Gastrocnemius medialis (tissue), 4 donors: ENCODE results near the gene JADE2. TPM values are rescaled to one million over a fixed set of nuclear protein-coding genes. Genes with fewer than 3 reads are reported as not detected.

Experiments
- ATAC-seq, 2 donors: fragments of 150-250 bp; one replicate each; pipeline ENCODE4 v1.9.1; 2016
- DNase-seq, 2 donors: peaks; one replicate each; pipeline ENCODE4 v3.0.0-alpha.2; 2019
- H3K27ac ChIP-seq, 4 donors: fragments of 200-600 bp; sonication (generic); 1 replicate in 1 of 4; 2 replicates in 3 of 4; pipeline ENCODE4 v1.5.1; 2016 to 2018; ENCODE audit warnings: mild to moderate bottlenecking in 2 of 4, moderate library complexity in 1 of 4
- H3K27me3 ChIP-seq, 3 donors: fragments of 200-600 bp; sonication (generic) in 2 of 3; 1 replicate in 1 of 3; 2 replicates in 2 of 3; pipeline versions ENCODE4 v1.5.1 to v1.6.0; 2016 to 2019; ENCODE audit warnings: mild to moderate bottlenecking in 1 of 3, moderate library complexity in 1 of 3
- H3K36me3 ChIP-seq, 2 donors: fragments of 200-600 bp; sonication (generic) in 1 of 2; one replicate each; pipeline ENCODE4 v1.5.1; 2017 to 2018
- H3K4me1 ChIP-seq, 2 donors: fragments of 200-600 bp; sonication (generic) in 1 of 2; one replicate each; pipeline ENCODE4 v1.5.1; 2016 to 2017; ENCODE audit warnings: mild to moderate bottlenecking in 2 of 2
- H3K4me3 ChIP-seq, 4 donors: fragments of 200-600 bp; sonication (generic) in 3 of 4; 1 replicate in 1 of 4; 2 replicates in 3 of 4; pipeline ENCODE4 v1.5.1; 2016 to 2019; ENCODE audit warnings: mild to moderate bottlenecking in 2 of 4
- H3K9me3 ChIP-seq, 3 donors: fragments of 200-600 bp; sonication (generic) in 2 of 3; 1 replicate in 1 of 3; 2 replicates in 2 of 3; pipeline ENCODE4 v1.5.1; 2016 to 2019
- CTCF ChIP-seq, 5 experiments: fragments of 450-650 bp in 3 of 5; fragments of 200-600 bp in 2 of 5; sonication (generic) in 2 of 5; IDR thresholded peaks in 4 of 5; conservative IDR thresholded peaks in 1 of 5; 1 replicate in 4 of 5; 2 replicates in 1 of 5; pipeline ENCODE4 v1.5.1; 2016 to 2019; ENCODE audit warnings: antibody characterized with exemption in 5 of 5, mild to moderate bottlenecking in 3 of 5, moderate library complexity in 3 of 5
- POLR2A ChIP-seq, 2 donors: fragments of 450-650 bp; IDR thresholded peaks; one replicate each; pipeline ENCODE4 v1.6.1; 2017; ENCODE audit warnings: antibody characterized with exemption in 2 of 2, mild to moderate bottlenecking in 2 of 2, moderate library complexity in 2 of 2
- in situ Hi-C, 4 donors: fragments of 200-750 bp; cut with MboI; loops; one replicate each; pipeline versions ENCODE4 v1.15.0 to v1.8.0; 2017; ENCODE audit warnings: low sequenced_read_pairs in 4 of 4
- intact Hi-C: fragments of 100-400 bp; cut with DNase I; formaldehyde crosslinking; loops from one replicate; pipeline ENCODE4 v1.15.1; 2023; ENCODE audit warnings: low total_unique reads
- total RNA-seq, 4 donors: library from RNA; depleted of rRNA; stranded (reverse); fragments of >200 nt; gene quantifications; one replicate each; pipeline versions ENCODE4 v1.1.0 to v1.2.3, GENCODE V29; 2016

JADE2 gene
- total RNA-seq, 4 donors from 2014 or later = 17.3 to 44.5 (median 19.8) TPM

- no peak overlapping the region for H3K4me3 ChIP-seq
- ATAC-seq (peak in 1 of 2 donors; percentile 6), DNase-seq (no peak)
- no peaks in the 10 kb centered on the region for H3K9me3 ChIP-seq
- no peaks in the 10 kb centered on the region for H3K27me3 ChIP-seq
- intact Hi-C loops = no loop called here
- H3K36me3 ChIP-seq = peaks cover 0 to 50% of the 10 kb centered on the region in 2 donors
- no peak for TF ChIP-seq POLR2A (IDR thresholded peaks at IDR 0.05)
- no peak for TF ChIP-seq CTCF (IDR thresholded peaks at IDR 0.05 in 4 of 5, conservative IDR thresholded peaks at IDR 0.05 in 1 of 5)
- H3K27ac ChIP-seq = peak overlapping the region; percentile 70 to 82 (median 76)
- in situ Hi-C loops = no loop called here
- peaks cover 39 to 46% of the 10 kb centered on the region in 2 donors for H3K4me1 ChIP-seq
Measured at GRCh38 chr5:134568337-134568700, 42.8 kb downstream of the JADE2 start.

- intact Hi-C loops = no loop called here
Measured at GRCh38 chr5:134568761-134569695, 43.6 kb downstream of the JADE2 start.

GRCh38 chr5:134569758-134570364, 44.4 kb downstream of the JADE2 start:
- intact Hi-C loops = no loop called here
- DNase-seq = peak in 1 of 2 donors; percentile 51
- Histone ChIP-seq H3K27me3 (no peaks in the 10 kb centered on the region), H3K4me3 (no peak overlapping the region), H3K36me3 (peaks cover 0 to 50% of the 10 kb centered on the region in 2 donors), H3K9me3 (no peaks in the 10 kb centered on the region), H3K27ac (peak overlapping the region; percentile 70 to 82 (median 76)), H3K4me1 (peaks cover 39 to 46% of the 10 kb centered on the region in 2 donors)
- ATAC-seq = peak; percentile 10 to 45
- in situ Hi-C loops = loop anchor here in 2 of 4 donors (10.0 kb wide), 1 partner anchor 45 kb away; the partner anchor contains the start of gene JADE2 (in 2 of the 2)
- TF ChIP-seq CTCF (IDR thresholded peaks at IDR 0.05 in 4 of 5, conservative IDR thresholded peaks at IDR 0.05 in 1 of 5) (no peak), POLR2A (IDR thresholded peaks at IDR 0.05) (no peak)

More at GRCh38 chr5:134568761-134569695, 43.6 kb downstream of the JADE2 start:
- Histone ChIP-seq H3K27me3 (no peaks in the 10 kb centered on the region), H3K4me3 (no peak overlapping the region), H3K36me3 (peaks cover 0 to 50% of the 10 kb centered on the region in 2 donors), H3K27ac (peak overlapping the region; percentile 70 to 82 (median 76)), H3K4me1 (peaks cover 39 to 46% of the 10 kb centered on the region in 2 donors), H3K9me3 (no peaks in the 10 kb centered on the region)
- peak in 1 of 2 donors; percentile 74 for DNase-seq
- in situ Hi-C loops = no loop called here
- ATAC-seq = peak; percentile 41 to 43
- TF ChIP-seq CTCF (IDR thresholded peaks at IDR 0.05 in 4 of 5, conservative IDR thresholded peaks at IDR 0.05 in 1 of 5) (no peak), POLR2A (IDR thresholded peaks at IDR 0.05) (no peak)

- Histone ChIP-seq H3K27me3 (no peaks in the 10 kb centered on the region), H3K9me3 (no peaks in the 10 kb centered on the region), H3K36me3 (peaks cover 0 to 48% of the 10 kb centered on the region in 2 donors), H3K4me3 (no peak overlapping the region), H3K4me1 (peaks cover 39 to 46% of the 10 kb centered on the region in 2 donors), H3K27ac (peak overlapping the region; percentile 70 to 82 (median 76))
- no peak for ATAC-seq
- no peak for TF ChIP-seq POLR2A (IDR thresholded peaks at IDR 0.05)
- TF ChIP-seq CTCF (IDR thresholded peaks at IDR 0.05 in 4 of 5, conservative IDR thresholded peaks at IDR 0.05 in 1 of 5) = no peak
- in situ Hi-C loops = loop anchor here in 2 of 4 donors (10.0 kb wide), 1 partner anchor 46 kb away; the partner anchor contains the start of gene JADE2 (in 2 of the 2)
- intact Hi-C loops = no loop called here
- no peak for DNase-seq
Measured at GRCh38 chr5:134570365-134570758, 44.9 kb downstream of the JADE2 start.
